Measurements from ENCODE around the gene ZNF343. TPM values are rescaled to one million over a fixed set of nuclear protein-coding genes. Genes with fewer than 3 reads are reported as not detected.
"Not testable (repeated sequence)": the region's sequence is repeated elsewhere in the genome, so short reads cannot be mapped to it uniquely, and the experiment has no call there.

ZNF343 gene
- total RNA-seq, result 4.3 TPM

GRCh38 chr20:2508631-2509467 is at the start of gene ZNF343:
TSS of gene ZNF343 (minus strand) at chr20:2508915. CDS start at chr20:2493895, 15,020 bp downstream.
- ATAC-seq (peak; percentile 98), DNase-seq (ENCODE audit: low spot score) (peak; percentile 86)

GRCh38 chr20:2557873-2558580 is 49.3 kb upstream of the ZNF343 start:
- DNase-seq (ENCODE audit: low spot score) (no peak), ATAC-seq (no peak)

- ATAC-seq, result no peak
- no peak for DNase-seq (ENCODE audit: low spot score)
These were observed 36.9 kb upstream of the ZNF343 start for GRCh38 chr20:2545594-2545993.

- ATAC-seq (no peak), DNase-seq (ENCODE audit: low spot score) (no peak)
These were observed 35.5 kb upstream of the ZNF343 start for GRCh38 chr20:2544211-2544610.

GRCh38 chr20:2542361-2542760 is 33.6 kb upstream of the ZNF343 start:
- ATAC-seq (no peak), DNase-seq (ENCODE audit: low spot score) (no peak)

GRCh38 chr20:2541940-2542339 is 33.2 kb upstream of the ZNF343 start:
- DNase-seq (ENCODE audit: low spot score), result no peak
- no peak for ATAC-seq

- no peak for ATAC-seq
- no peak for DNase-seq (ENCODE audit: low spot score)
These were observed 30.4 kb upstream of the ZNF343 start for GRCh38 chr20:2538931-2539720.

- no peak for ATAC-seq
- no peak for DNase-seq (ENCODE audit: low spot score)
These were observed 29.6 kb upstream of the ZNF343 start for GRCh38 chr20:2538356-2538755.

- DNase-seq (ENCODE audit: low spot score) (no peak), ATAC-seq (no peak)
These were observed 28.4 kb upstream of the ZNF343 start for GRCh38 chr20:2537101-2537500.

GRCh38 chr20:2536560-2536986 is 27.9 kb upstream of the ZNF343 start, which contains the start of gene TMC2:
TSS of gene TMC2 (plus strand) at chr20:2536573. CDS start at chr20:2536622, 49 bp downstream.
- ATAC-seq (no peak), DNase-seq (ENCODE audit: low spot score) (no peak)

GRCh38 chr20:2535711-2536559 is 27.2 kb upstream of the ZNF343 start:
- ATAC-seq (no peak), DNase-seq (ENCODE audit: low spot score) (no peak)

GRCh38 chr20:2533118-2533517 is 24.4 kb upstream of the ZNF343 start:
- no peak for DNase-seq (ENCODE audit: low spot score)
- no peak for ATAC-seq

GRCh38 chr20:2528671-2529271 is 20.1 kb upstream of the ZNF343 start:
- DNase-seq (ENCODE audit: low spot score), result no peak
- ATAC-seq, result no peak

GRCh38 chr20:2527762-2528161 is 19.0 kb upstream of the ZNF343 start:
- no peak for DNase-seq (ENCODE audit: low spot score)
- no peak for ATAC-seq

GRCh38 chr20:2526218-2526583 is 17.5 kb upstream of the ZNF343 start:
- DNase-seq (ENCODE audit: low spot score); ATAC-seq: not testable (repeated sequence)

- DNase-seq (ENCODE audit: low spot score), result peak; percentile 51
- ATAC-seq, result peak; percentile 65
These were observed 16.2 kb upstream of the ZNF343 start for GRCh38 chr20:2524709-2525506.

- ATAC-seq (peak; percentile 94), DNase-seq (ENCODE audit: low spot score) (peak; percentile 87)
These were observed 15.4 kb upstream of the ZNF343 start for GRCh38 chr20:2523919-2524708.

GRCh38 chr20:2522826-2523429 is 14.2 kb upstream of the ZNF343 start:
- DNase-seq (ENCODE audit: low spot score); ATAC-seq: not testable (repeated sequence)
